Measurements from ENCODE around the gene RIPOR3.
"Not testable (repeated sequence)": the region's sequence is repeated elsewhere in the genome, so short reads cannot be mapped to it uniquely, and the experiment has no call there.

RIPOR3 gene

DNA sequence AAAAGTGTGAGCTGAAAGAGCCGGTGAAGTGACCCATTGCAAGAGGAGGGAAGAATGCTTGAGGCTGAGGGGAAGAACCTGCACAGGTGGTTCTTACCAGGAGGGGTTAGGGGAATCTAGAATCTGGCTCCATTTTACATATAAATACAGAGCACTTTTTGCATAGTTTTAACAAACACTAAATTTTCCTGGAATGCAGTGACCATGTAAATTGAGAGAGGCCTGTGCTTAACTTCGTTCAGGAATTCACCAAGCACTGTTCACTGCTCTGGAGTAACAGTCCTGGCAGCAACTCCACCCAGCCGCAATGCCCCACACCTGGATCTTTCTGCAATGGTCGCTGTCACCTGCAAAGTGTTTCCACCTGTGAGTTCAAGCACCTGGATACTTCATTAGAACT, 13.2 kb upstream of the RIPOR3 start:
- DNase-seq, result no peak

DNA sequence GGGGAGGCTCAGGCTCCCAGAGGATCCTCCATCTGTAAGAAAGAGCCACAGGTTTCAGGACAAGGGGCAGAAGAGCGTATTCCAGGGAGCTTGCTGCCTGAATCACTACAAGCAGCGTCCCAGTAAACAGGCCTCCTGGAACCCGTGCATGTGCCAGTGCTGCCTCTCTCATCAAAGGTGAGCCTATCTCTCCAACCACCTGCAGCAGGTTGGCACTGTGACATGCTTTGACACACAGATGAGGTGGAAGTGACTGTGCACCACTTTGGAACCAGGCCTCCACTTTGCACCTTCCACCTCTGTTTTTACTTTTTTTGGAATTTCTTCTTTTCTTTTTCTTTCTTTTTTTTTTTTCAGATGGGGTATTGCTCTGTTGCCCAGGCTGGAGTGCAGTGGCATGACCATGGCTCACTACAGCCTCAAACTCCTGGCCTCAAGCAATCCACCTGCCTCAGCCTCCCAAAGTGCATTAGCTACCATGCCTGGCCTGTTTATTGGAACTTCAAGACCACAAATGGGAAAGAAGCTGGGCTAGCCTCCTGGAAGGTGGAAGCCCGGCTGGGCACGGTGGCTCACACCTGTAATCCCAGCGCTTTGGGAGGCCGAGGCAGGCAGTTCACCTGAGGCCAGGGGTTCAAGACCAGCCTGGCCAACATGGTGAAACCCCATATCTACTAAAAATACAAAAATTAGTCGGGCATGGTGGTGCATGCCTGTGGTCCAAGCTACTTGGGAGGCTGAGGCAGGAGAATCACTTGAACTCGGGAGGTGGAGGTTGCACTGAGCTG, 12.5 kb upstream of the RIPOR3 start:
- not testable (repeated sequence) for DNase-seq

DNA sequence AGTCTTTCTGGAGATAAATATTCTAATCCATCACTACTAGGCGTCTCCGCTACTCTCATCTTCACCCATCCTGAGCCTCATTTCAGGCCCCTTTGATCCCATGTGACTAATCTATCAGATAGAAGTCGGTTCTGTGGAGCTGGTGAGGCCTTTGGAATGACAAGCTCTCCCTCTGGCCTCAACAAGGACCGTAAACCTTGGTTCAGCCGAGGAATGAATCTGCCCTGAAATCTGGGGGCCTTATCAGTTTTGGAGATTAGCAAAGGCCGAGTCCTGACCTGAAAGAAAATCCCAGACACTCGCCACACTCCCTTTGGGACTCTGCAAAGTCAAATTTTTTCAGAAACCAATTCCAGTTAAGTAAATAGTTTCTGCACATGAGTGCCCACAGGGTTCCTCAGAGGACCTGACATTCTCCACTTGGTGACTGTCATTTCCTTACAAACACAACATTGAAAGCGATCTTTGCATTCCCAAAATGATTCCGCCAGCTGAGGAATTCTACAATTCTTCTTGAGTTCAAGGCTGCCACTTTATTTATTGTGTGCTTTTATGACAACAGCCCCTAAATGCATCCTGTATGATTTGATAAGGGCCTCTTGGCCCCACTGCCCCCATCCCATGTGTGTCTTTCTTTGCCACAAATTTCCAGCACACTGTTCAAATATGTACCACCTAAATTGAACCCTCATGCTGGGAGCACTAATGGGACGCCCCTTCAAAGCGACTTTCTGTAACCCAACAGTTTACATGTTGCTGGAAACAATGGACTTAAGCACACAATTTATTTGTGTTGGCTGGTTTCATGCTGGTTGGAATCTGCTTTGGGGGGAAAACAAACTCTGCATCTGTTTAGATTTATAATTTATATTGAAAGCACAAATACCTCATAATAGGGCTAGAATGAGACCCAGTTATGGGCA, 10.0 kb upstream of the RIPOR3 start:
- DNase-seq, result no peak

DNA sequence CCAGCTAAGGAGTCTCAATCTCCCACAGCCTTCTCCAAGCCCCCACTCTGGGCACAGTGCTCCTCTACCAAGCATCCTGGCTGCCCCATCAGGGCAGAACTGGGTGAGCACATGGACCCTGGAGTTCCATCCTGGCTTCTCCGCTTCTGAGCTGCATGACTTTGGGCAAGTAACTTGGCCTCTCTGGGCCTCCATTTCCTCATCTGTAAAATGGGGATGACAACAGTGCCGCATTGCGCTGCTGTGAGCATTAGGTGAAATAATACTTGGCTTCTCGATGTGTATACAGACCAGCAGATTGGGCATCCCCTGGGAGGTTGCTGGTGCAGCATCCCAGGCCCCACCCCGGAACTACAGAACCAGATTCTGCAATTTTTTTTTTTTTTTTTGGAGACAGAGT, 8.3 kb upstream of the RIPOR3 start:
- no peak for DNase-seq

DNA sequence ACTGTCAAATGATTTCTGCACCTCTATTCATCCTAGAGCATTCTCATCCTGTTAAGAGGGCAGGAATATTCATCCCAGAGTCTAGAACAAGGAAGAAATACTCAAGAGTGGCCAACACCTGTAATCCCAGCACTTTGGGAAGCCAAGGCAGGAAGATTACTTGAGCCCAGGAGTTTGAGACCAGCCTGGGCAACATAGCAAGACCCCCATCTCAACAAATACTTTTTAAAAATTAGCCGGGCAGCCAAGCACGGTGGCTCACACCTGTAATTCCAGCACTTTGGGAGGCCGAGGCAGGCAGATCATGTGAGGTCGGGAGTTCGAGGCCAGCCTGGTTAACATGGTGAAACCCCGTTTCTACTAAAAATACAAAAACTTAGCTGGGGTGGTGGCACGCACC, 6.9 kb upstream of the RIPOR3 start:
- not testable (repeated sequence) for DNase-seq

DNA sequence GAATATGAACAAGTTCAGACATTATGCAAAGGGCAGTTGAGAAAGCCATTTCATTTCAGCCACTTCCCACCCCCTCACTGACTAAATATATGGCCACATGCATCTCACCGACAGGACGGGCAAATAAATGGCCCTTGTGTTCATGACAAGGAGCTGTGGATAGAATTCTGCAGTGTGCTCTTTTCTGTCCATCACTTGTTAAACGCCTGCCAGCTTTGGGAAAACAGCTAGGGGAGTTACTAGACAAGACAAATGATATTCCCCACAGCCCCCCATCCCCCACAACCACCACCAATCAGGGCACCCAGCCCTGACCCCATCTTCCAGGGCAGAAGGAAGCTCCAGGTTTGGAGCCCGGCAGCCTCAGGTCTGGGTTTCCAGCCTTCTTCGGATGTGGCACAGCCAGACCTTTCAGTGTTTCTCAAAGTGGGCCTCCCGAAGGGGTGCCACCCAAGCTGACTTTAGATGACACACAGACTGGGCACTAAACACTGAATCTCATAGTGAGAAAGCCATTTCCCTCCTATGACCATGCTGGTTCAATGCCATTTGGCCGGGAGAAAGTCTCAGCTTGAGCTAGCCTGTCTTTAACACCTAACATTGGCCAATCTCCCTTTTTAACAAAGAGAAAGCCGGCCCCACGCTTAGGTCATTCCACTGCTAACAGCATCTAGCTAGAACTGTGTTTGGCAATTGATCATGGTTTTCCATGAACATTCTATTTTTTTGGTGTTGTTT, 4.0 kb upstream of the RIPOR3 start:
- no peak for DNase-seq

DNA sequence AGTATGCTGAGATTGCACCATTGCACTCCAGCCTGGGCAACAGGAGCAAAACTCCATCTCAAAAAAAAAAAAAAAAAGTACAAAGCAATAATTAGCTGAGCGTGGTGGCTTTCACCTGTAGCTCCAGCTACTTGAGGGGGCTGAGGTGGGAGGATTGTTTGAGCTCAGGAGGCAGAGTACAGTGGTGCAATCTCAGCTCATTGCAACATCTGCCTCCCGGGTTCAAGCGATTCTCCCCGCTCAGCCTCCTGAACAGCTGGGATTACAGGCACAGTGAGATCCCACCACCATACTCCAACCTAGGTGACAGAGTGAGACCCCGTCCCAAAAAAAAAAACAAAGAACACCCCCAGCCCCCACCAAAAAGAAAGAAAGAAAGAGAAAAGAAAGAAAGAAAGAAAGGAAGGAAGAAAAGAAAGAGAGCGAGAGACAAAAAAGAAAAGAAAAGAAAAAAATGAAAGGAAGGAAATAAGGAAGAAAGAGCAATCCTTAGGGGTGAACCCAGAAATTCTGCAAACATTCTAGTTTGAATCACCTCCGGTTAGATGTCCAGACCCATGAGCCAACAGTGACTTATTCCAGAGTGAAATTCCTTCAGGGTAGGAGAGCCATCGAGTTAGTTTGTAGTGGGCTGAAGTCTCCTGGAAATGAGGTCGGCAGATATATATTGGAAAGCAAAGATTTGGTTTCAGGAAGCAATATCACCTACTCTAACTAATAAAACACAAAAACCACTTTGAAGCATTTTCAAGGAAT, 3.2 kb upstream of the RIPOR3 start:
- no peak for DNase-seq

DNA sequence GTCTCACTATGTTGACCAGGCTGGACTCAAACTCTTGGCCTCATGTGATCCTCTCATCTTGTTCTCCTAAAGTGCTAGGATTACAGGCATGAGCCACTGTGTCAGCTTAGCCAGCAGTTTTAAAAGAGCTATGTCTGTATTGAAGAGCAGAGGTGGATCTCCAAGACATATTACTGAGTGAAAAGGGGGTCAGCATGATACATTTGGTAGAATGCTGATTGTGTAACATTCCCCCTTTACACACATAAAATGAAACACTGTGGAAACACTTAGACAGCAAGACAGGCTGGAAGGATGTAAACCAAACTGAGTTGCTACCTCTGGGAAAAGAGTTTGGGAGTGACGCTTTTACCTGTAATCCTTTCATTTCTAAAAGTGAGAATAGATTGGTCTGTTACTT, 1.7 kb upstream of the RIPOR3 start:
- no peak for DNase-seq

DNA sequence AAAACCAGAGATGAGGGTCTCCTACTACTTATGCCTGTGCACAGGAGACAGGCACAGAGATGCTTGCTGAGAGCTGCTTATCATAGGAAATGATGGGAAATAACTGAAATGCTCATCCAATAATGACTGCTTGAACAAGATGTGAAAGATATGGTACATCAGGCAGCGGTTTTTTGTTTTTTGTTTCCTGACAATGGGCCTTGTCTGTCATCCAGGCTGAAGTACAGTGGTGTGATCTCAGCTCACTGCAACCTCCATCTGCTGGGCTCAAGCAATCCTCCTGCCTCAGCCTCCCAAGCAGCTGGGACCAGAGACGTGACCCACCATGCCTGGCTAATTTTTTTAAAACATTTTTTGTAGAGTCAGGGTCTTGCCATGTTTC, 1.2 kb upstream of the RIPOR3 start:
- DNase-seq, result no peak

DNA sequence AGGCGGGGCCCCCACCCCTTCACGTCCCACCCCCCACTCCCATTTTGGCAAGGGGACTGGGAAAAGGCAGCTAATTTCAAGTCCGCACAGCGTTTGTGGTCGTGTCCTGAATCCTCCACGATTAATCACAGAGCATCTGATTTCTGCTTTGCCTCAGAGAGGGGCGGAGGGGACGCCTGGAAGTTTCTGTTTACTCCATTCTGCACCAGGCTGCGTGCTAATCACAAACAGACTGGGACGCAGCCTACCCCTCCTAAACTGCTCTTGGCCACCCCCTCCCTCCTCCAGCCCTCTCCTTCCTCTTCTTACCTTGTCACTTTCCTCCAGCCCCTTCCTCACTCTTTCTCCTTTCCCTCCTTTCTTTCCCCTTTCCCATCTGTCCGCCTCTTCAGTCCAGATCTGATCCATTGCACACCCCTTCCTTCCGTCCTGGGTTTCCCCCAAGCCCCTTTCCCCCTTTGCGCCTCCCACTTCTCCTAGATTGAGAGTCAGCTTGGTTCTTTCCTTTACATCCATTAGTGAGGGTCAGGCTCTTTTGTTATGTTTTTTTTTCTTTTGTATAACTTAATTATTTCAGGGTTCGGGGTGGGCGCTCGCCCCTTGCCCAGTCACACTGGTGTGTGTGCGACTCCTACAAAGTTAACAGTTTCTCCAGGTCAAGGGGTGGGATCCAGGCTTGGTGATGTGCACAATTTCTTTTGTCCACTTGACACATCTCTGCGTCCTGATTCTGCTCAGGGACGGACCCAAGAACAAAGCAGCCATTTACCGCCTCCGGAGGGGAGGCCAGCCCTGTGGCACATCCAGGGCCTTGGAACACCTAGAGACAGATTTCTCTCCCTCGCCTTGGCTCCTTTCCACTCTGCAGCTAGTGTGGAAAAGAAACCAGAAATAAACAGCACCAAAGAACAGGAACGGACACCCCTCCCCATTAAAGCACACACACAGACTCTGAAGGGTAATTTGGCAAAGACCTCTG, 520 bp upstream of the RIPOR3 start:
- no peak for DNase-seq

DNA sequence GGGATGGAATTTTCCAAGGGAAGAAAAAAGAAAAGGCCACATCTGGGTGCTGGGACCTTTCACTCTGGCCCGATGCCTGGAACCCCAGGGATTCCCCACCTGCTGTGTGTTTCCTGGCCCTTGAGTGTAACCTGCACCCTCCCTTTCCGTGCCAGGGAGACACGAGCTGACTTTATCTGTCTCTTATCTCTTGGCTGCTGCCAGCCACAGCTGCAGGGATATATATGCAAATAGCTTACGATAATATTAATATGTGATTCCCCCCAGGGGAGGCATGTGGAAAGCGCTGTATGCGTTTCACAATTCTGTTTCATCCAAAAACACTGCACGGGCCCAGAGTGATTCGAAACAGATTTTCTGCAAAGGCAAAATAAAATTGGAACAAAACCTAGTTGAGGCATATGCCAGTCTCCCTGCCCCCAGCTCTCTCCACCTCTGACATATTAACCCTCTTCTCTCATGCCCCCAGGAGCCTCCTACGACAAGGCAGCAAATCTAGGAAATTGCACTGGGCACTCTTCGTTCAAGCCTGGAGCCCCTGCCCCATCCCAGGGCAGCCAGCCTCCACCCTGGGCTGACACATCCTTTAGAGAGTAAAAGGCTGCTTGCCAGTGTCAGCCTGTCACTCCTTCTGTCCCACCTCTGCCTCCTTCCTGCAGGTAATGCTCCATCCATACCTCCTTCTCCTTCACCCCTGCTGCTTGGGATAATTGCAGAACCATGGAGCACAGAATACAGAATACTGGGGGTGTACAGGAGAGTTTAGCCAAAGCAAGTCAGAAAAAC, 1.3 kb downstream of the RIPOR3 start:
- DNase-seq, result no peak

DNA sequence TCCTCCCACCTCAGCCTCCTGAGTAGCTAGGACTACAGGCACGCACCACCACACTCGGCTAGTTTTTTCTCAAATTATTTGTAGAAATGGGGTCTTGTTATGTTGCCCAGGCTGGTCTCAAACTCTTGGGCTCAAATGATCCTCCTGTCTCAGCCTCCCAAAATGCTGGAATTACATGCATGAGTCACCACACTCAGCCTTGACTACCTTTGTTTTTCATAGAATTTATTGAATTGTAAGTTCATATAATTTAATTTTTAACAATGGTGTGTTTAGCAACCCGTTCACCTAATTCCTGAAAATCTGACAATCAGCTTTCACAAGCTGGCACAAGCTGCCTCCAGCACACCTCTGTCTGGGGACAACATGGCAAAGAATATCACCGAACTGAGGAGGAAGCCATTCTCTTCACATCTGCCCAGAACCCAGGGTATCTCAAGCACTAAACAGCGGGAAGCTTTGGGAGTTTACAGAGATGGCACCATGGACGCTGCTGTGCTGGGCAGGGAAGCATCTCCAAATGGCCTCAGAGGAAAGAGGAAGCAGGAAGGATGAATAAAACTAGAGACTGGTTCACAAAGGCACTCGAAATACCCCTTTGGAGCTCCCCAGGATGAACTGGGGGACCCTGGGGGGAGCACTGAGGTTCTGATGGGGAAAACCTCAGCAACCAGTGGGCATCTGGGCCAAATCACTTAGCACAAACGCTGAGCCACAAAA, 2.9 kb downstream of the RIPOR3 start:
- DNase-seq, result no peak

DNA sequence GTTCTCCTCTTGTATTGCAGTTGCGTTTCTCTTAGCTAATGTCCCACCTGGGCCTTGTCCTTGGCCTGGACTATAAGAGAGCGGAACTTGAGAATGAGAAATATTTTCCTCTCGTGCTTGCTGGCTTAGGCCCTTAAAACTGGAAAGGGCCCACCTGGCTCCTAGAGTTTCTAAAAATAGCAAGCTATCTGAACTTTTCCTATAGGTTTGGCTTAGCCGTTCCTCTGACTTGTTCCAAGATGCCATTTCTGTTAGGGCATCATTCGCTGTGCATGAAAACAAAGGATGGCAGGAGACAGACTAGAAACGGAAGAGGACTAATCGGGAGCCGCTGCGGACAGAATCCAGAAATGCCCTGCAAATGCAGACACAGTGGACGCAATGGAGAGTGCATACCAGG, 4.5 kb downstream of the RIPOR3 start:
- DNase-seq, result no peak

DNA sequence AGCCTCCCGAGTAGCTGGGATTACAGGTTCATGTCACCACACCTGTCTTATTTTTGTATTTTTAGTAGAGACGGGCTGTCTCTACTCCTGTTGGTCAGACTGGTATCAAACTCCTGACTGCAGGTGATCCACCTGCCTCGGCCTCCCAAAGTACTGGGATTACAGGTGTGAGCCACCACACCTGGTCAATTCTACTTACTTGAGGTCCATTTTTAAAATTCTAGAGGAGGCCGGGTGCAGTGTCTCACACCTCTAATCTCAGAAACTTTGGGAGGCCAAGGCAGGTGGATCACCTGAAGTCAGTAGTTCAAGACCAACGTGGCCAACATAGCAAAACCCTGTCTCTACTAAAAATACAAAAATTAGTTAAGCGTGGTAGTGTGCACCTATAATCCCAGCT, 7.8 kb downstream of the RIPOR3 start:
- DNase-seq, result no peak

DNA sequence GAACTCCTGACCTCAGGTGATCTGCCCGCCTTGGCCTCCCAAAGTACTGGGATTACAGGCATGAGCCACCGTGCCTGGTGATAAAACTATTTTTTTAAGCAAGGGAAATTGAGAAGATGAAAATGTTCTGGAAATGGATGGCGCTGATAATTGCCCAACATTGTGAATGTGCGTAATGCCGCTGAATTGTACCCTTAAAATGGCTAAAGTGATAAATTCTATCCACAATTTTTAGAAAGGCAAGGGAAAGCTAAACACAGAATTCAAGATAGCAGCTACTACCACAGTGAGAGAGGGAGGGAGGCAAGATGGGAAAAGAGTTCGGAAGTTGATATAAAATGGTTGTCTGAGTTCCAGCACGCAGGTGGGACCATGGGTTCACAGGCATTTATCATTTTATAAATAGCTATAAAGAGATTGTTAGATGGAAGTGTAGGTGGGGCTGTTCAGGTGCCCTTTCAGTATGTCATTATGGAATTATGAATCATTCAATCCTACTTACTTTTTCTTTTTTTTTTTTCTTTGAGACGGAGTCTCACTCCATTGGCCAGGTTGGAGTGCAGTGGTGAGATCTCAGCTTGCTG, 8.3 kb downstream of the RIPOR3 start:
- DNase-seq, result no peak

DNA sequence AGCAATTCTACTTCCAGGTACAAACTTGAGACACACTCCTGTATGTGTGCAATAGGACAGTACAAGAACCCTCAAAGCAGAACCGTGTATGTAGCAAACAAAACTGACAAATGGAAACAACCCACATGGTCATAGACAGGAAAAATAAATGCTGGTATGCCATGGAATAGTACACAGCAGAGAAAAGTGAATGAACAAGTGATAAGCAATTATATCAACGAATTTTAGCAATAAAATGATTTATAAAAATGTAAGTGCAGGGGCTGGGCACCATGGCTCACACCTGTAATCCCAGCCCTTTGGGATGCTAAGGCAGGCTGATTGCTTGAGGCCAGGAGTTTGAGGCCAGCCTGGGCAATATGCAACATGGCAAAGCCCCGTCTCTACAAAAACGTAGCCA, 9.3 kb downstream of the RIPOR3 start:
- no peak for DNase-seq

DNA sequence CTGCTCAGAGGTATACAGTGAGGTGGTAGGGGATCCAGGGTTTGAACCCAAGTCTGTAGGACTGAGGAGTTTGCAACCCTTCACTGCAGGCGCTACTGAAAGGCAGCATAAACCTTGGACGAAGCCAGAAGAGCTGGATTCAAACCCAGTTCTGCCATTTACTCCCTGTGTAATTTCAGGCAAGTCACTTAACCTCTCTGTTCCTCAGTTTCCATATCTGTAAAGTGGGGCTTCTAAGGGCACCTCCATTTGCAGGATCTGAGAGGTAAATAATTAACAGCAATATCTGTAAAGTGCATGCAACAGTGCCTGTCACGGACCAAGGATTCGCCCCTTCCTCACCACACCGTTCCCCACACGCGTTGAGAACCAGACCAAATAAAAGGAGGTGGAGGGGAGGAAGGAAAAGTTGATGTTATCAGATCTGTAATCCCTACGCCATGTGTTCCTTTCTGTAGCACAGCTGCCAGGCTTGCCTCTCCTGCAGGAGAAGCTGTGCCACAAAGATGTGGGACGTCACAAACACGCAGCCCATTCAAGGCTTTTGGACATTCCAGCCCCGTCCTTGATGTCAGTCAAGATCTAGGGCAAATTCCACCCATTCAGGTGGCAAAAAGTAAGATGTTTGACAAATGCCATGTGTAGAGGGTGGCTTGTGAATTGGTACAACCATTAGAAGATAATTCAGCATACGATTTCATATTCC, 9.8 kb downstream of the RIPOR3 start:
- DNase-seq, result no peak

DNA sequence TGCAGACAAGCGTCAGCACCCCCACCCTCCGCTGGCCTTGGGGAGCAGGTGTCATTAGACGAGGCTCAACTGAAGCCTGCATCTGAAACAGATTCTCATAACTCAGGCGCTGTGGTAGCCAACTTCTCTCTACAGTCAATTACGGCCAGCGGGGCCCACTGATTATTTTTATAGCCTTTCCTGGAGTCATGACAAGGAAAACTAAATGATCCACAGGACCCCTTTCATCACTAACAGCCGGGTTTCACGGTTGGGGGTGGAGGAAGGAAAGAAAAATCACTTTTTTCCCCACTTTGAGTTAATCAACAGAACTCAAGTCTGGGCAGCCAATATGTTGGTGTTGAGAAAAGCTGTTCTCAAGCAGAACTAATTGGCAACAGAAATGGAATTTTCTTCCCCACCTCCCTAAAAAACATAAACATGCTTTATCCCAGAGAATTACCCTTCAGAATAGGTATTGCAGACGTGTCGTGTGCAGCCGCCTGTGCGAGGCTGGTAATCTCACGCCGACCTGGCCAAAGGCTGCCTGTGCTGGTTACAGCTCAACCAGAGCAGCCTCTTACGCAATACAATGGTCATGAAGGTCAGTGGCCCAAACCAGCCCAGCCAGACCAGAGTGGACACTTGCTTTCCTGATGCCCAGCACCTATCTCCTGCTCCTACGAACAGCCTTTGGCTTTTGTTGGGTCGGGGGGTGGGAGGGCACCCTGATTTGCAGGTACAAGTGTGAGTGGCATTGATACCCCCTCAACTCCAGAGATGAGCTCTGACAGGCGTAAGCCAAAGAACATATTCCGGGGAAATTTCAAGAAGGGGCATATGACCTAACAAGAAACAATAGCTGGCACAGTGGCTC, 11.0 kb downstream of the RIPOR3 start:
- no peak for DNase-seq
